SK-N-SH (cell line): ENCODE data around the gene CCDC171.

Experiments used
- CTCF ChIP-seq: fragments of 200-600 bp; sonication (generic); IDR thresholded peaks from 2 replicates; pipeline ENCODE4 v1.6.1; 2017; ENCODE audit warnings: antibody characterized with exemption, mild to moderate bottlenecking, moderate library complexity
- EZH2phosphoT487 ChIP-seq: fragments of 200-600 bp; sonication (generic); IDR thresholded peaks from 2 replicates; pipeline ENCODE4 v1.6.1; 2017; ENCODE audit warnings: low read depth, mixed run types, mild to moderate bottlenecking, antibody characterized with exemption, moderate library complexity, borderline replicate concordance

DNA sequence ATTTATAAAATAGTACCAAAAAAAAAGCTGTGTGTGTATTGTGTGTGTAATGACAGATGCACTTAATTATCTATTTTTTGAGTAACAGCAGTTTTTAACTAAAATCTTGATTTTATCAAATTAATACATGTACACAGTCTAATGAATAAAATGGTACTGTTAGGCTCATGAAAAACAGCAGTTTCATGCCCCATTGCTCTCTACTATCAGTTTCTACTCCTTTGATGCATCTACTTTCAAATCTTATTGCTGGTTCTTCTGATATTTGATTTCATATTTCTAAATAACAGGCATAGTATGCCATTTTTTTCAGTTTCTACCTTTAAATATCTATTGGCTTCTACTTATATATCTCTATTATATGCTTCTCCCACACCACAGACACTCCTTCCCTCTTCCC, 117.4 kb downstream of the CCDC171 start:
- TF ChIP-seq CTCF (no peak), EZH2phosphoT487 (no peak)
